CD14-positive monocyte (primary cell): ENCODE results near the gene KRTAP19-6. TPM values are rescaled to one million over a fixed set of nuclear protein-coding genes. Genes with fewer than 3 reads are reported as not detected.
"Not testable (repeated sequence)": the region's sequence is repeated elsewhere in the genome, so short reads cannot be mapped to it uniquely, and the experiment has no call there.

Experiments used
- DNase-seq, 3 donors: peaks; one replicate each; pipeline ENCODE4 v3.0.0-alpha.2; 2011 to 2022
- H2AFZ ChIP-seq: 2 replicates; pipeline ENCODE4 v1.6.0; 2012; ENCODE audit warnings: mild to moderate bottlenecking, low read depth, low read length, inconsistent platforms; ENCODE audit not compliant: insufficient read depth, poor library complexity, severe bottlenecking
- H3K27ac ChIP-seq, 2 donors: 1 replicate in 1 of 2; 2 replicates in 1 of 2; pipeline ENCODE4 v1.5.1; 2012 to 2013; ENCODE audit warnings: low read length in 2 of 2, control low read depth in 1 of 2, inconsistent platforms in 1 of 2, low read depth in 1 of 2, mild to moderate bottlenecking in 1 of 2
- H3K27me3 ChIP-seq, 2 donors: one replicate each; pipeline versions ENCODE4 v1.6.0 to v1.6.1; 2011 to 2013; ENCODE audit warnings: low read length in 2 of 2; ENCODE audit not compliant: control insufficient read depth in 2 of 2, insufficient read depth in 2 of 2
- H3K36me3 ChIP-seq, 2 donors: replicated peaks in 1 of 2; 1 replicate in 1 of 2; 2 replicates in 1 of 2; pipeline versions ENCODE4 v1.5.1 to v1.6.1; 2012 to 2013; ENCODE audit warnings: low read length in 2 of 2, control low read depth in 1 of 2, inconsistent platforms in 1 of 2, mild to moderate bottlenecking in 1 of 2; ENCODE audit not compliant: insufficient read depth in 2 of 2, control insufficient read depth in 1 of 2
- H3K4me1 ChIP-seq, 2 donors: 1 replicate in 1 of 2; 2 replicates in 1 of 2; pipeline versions ENCODE4 v1.5.1 to v1.6.1; 2012 to 2013; ENCODE audit warnings: low read length in 2 of 2, control low read depth in 1 of 2, inconsistent platforms in 1 of 2, mild to moderate bottlenecking in 1 of 2, moderate library complexity in 1 of 2; ENCODE audit not compliant: insufficient read depth in 2 of 2, control insufficient read depth in 1 of 2
- H3K4me2 ChIP-seq: replicated peaks from 2 replicates; pipeline ENCODE3; 2012; ENCODE audit warnings: low read length, moderate library complexity, mild to moderate bottlenecking; ENCODE audit not compliant: poor library complexity, severe bottlenecking; ENCODE audit errors: extremely low read depth
- H3K4me3 ChIP-seq, 3 experiments: fragments of 200-600 bp in 1 of 3; sonication (generic) in 1 of 3; replicated peaks in 1 of 3; 1 replicate in 2 of 3; 2 replicates in 1 of 3; pipeline ENCODE4 v1.5.1; 2011 to 2013; ENCODE audit warnings: low read length in 3 of 3, mild to moderate bottlenecking in 3 of 3, control low read depth in 2 of 3, low read depth in 2 of 3, inconsistent platforms in 1 of 3, moderate library complexity in 1 of 3
- H3K79me2 ChIP-seq: 2 replicates; pipeline ENCODE4 v1.6.0; 2012; ENCODE audit warnings: mild to moderate bottlenecking, control low read depth, inconsistent platforms, low read length, moderate library complexity; ENCODE audit not compliant: insufficient read depth
- H3K9ac ChIP-seq: 2 replicates; pipeline ENCODE4 v1.6.0; 2017; ENCODE audit warnings: low read length, mild to moderate bottlenecking; ENCODE audit not compliant: insufficient read depth, poor library complexity, severe bottlenecking
- H3K9me3 ChIP-seq, 2 donors: replicated peaks in 1 of 2; 1 replicate in 1 of 2; 2 replicates in 1 of 2; pipeline versions ENCODE4 v1.5.1 to v1.6.1; 2012 to 2013; ENCODE audit warnings: low read length in 2 of 2, control low read depth in 1 of 2; ENCODE audit not compliant: control insufficient read depth in 1 of 2, insufficient read depth in 1 of 2
- H4K20me1 ChIP-seq: 2 replicates; pipeline ENCODE4 v1.6.0; 2012; ENCODE audit warnings: mild to moderate bottlenecking, low read length, control low read depth, moderate library complexity; ENCODE audit not compliant: insufficient read depth
- H3K27ac Mint-ChIP-seq, 7 donors: one replicate each; pipeline ENCODE4 v1.8.0; 2020; ENCODE audit warnings: mild to moderate bottlenecking in 7 of 7, mixed read lengths in 7 of 7, moderate library complexity in 6 of 7, inconsistent platforms in 2 of 7
- H3K27me3 Mint-ChIP-seq, 3 donors: one replicate each; pipeline ENCODE4 v1.8.0; 2021 to 2022; ENCODE audit warnings: low read depth in 3 of 3, mild to moderate bottlenecking in 3 of 3, mixed read lengths in 3 of 3, moderate library complexity in 3 of 3, inconsistent platforms in 1 of 3
- H3K36me3 Mint-ChIP-seq, 2 donors: one replicate each; pipeline ENCODE4 v1.8.0; 2020; ENCODE audit warnings: mixed read lengths in 2 of 2, inconsistent platforms in 1 of 2, mild to moderate bottlenecking in 1 of 2
- H3K4me1 Mint-ChIP-seq: one replicate; pipeline ENCODE4 v1.8.0; 2020; ENCODE audit warnings: mild to moderate bottlenecking, mixed read lengths
- H3K4me3 Mint-ChIP-seq, 2 donors: one replicate each; pipeline ENCODE4 v1.8.0; 2020; ENCODE audit warnings: mild to moderate bottlenecking in 2 of 2, mixed read lengths in 2 of 2, moderate library complexity in 1 of 2
- H3K9me3 Mint-ChIP-seq, 7 donors: one replicate each; pipeline ENCODE4 v1.8.0; 2020 to 2022; ENCODE audit warnings: mixed read lengths in 7 of 7, mild to moderate bottlenecking in 6 of 7, moderate library complexity in 6 of 7, inconsistent platforms in 2 of 7
- CTCF ChIP-seq: fragments of 200-600 bp; IDR thresholded peaks from one replicate; pipeline ENCODE4 v1.8.0; 2022; ENCODE audit warnings: antibody characterized with exemption, mild to moderate bottlenecking
- WGBS: methylation state at CpG from one replicate; pipeline ENCODE4 v1.1.5; 2013; ENCODE audit warnings: missing lambda C conversion rate; ENCODE audit not compliant: insufficient coverage; 5-methylcytosine and 5-hydroxymethylcytosine counted together
- intact Hi-C, 2 donors: fragments of 100-400 bp; cut with micrococcal nuclease; formaldehyde crosslinking; loops; one replicate each; pipeline versions ENCODE4 v1.15.0 to v1.15.1; 2023
- polyA plus RNA-seq, 3 donors: library from polyadenylated mRNA; depleted of rRNA in 1 of 3; unstranded in 2 of 3; stranded (reverse) in 1 of 3; fragments of 300-500 nt in 2 of 3; fragments of >200 nt in 1 of 3; fragmentation: Illumina TruSeq in 2 of 3; gene quantifications; 1 replicate in 2 of 3; 2 replicates in 1 of 3; pipeline ENCODE4 v1.2.3, GENCODE V29; 2012 to 2021

Gene KRTAP19-6
- polyA plus RNA-seq, 3 donors: not detected

- H3K4me3 ChIP-seq: no peak overlapping the region
- intact Hi-C loops: no loop called here
- no peak overlapping the region for H3K4me2 ChIP-seq
- H3K36me3 ChIP-seq: no peaks in the 10 kb centered on the region
- H3K4me1 Mint-ChIP-seq: no peaks in the 10 kb centered on the region
- no peak overlapping the region for H3K9ac ChIP-seq
- H3K36me3 Mint-ChIP-seq: no peaks in the 10 kb centered on the region
- no peak for DNase-seq
- no peaks in the 10 kb centered on the region for H3K27me3 ChIP-seq
- peaks cover 0 to 12% (median 3%) of the 10 kb centered on the region in 7 donors for H3K9me3 Mint-ChIP-seq
- H3K9me3 ChIP-seq: peaks cover 0 to 8% of the 10 kb centered on the region in 2 donors
- H3K4me1 ChIP-seq: no peaks in the 10 kb centered on the region
- no peaks in the 10 kb centered on the region for H3K79me2 ChIP-seq
- H3K27me3 Mint-ChIP-seq: peaks cover 0 to 3% (median 0%) of the 10 kb centered on the region in 3 donors
- H3K27ac ChIP-seq: no peak overlapping the region
- no peak overlapping the region for H2AFZ ChIP-seq
- 70% methylated on average over 1 of the region's 1 CpG for WGBS
- TF ChIP-seq CTCF: no peak
- no peak overlapping the region for H3K27ac Mint-ChIP-seq
- H4K20me1 ChIP-seq: no peaks in the 10 kb centered on the region
- no peak overlapping the region for H3K4me3 Mint-ChIP-seq
Observed at GRCh38 chr21:30515681-30516080, 26.0 kb downstream of the KRTAP19-6 start.

- H3K36me3 Mint-ChIP-seq, H2AFZ ChIP-seq, H3K9ac ChIP-seq, H3K27ac ChIP-seq, H3K4me1 ChIP-seq, H3K79me2 ChIP-seq, H3K36me3 ChIP-seq, H4K20me1 ChIP-seq, H3K27me3 Mint-ChIP-seq, H3K4me3 Mint-ChIP-seq, H3K27me3 ChIP-seq, H3K4me2 ChIP-seq, H3K4me3 ChIP-seq, intact Hi-C loops, H3K4me1 Mint-ChIP-seq, H3K9me3 Mint-ChIP-seq, H3K27ac Mint-ChIP-seq, H3K9me3 ChIP-seq, DNase-seq: not testable (repeated sequence)
- 100% methylated on average over 1 of the region's 4 CpGs for WGBS
Observed at GRCh38 chr21:30505621-30506205, 36.0 kb downstream of the KRTAP19-6 start.
